Kidney epithelial cell (primary cell): ENCODE results near the gene PSMB8. TPM values are rescaled to one million over a fixed set of nuclear protein-coding genes. Genes with fewer than 3 reads are reported as not detected.

ENCODE experiments used
- DNase-seq: peaks from one replicate; pipeline ENCODE4 v3.0.0-alpha.2; 2010; ENCODE audit warnings: low read depth
- H3K27me3 ChIP-seq: 2 replicates; pipeline ENCODE4 v1.6.0; 2011; ENCODE audit warnings: low read length; ENCODE audit not compliant: control insufficient read depth, insufficient read depth
- H3K36me3 ChIP-seq: 2 replicates; pipeline ENCODE4 v1.5.1; 2011; ENCODE audit warnings: low read length; ENCODE audit not compliant: control insufficient read depth, insufficient read depth
- H3K4me3 ChIP-seq: 2 replicates; pipeline ENCODE4 v1.5.1; 2011; ENCODE audit warnings: low read depth, mild to moderate bottlenecking, control low read depth, low read length
- total RNA-seq: library from RNA; depleted of rRNA; stranded (reverse); fragments of >200 nt; gene quantifications from 2 replicates; pipeline ENCODE4 v1.2.3, GENCODE V29; 2015
- TF ChIP-seq, protein P1 (sequence below): IDR thresholded peaks from 2 replicates; pipeline ENCODE4 v1.5.1; 2011; ENCODE audit warnings: mild to moderate bottlenecking, moderate library complexity, low read length, control low read depth, inconsistent platforms; ENCODE audit not compliant: insufficient read depth, poor library complexity, severe bottlenecking

Gene PSMB8
- total RNA-seq, 1 donor from 2014 or later = 84.1 TPM

DNA sequence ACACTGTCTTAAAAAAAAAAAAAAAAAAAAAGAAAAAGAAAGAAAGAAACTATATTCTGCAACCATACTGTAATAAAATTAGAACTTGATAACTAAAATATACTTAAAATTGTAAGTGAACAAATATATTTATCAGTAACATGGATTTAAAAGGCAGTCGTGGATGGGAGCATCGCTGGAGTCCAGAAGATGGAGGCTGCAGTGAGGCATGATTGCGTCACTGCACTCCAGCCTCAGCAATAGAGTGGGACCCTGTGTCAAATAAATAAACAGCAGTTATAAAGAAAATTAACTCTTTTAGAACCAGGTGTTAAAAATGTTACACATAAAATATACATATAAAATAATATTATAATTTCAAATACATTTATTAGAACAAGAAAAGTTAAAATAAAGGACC lies 18.9 kb upstream of the PSMB8 start:
- Histone ChIP-seq H3K27me3 (peaks cover 8% of the 10 kb centered on the region), H3K4me3 (no peak overlapping the region), H3K36me3 (no peaks in the 10 kb centered on the region)
- no peak for DNase-seq
- TF ChIP-seq, protein P1, sequence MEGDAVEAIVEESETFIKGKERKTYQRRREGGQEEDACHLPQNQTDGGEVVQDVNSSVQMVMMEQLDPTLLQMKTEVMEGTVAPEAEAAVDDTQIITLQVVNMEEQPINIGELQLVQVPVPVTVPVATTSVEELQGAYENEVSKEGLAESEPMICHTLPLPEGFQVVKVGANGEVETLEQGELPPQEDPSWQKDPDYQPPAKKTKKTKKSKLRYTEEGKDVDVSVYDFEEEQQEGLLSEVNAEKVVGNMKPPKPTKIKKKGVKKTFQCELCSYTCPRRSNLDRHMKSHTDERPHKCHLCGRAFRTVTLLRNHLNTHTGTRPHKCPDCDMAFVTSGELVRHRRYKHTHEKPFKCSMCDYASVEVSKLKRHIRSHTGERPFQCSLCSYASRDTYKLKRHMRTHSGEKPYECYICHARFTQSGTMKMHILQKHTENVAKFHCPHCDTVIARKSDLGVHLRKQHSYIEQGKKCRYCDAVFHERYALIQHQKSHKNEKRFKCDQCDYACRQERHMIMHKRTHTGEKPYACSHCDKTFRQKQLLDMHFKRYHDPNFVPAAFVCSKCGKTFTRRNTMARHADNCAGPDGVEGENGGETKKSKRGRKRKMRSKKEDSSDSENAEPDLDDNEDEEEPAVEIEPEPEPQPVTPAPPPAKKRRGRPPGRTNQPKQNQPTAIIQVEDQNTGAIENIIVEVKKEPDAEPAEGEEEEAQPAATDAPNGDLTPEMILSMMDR = no peak

DNA sequence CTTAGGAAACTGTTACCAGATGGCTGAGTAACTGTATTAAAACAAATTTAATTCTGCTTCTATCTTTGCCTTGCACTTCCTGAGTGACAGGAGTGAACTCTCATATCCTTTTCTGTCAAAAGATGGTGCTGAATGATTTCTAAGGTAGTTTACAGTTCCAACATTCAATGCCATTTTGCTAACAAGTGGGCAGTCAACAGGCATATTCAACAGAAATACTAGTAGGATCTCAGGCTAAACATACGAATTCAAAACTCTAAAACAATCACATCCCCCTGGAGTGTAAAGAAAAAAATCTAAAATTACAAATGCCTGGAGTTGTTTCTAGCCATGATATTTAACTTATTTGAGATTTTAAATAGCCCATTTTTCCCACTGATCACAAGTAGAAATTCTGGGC lies 16.8 kb upstream of the PSMB8 start:
- Histone ChIP-seq H3K4me3 (no peak overlapping the region), H3K36me3 (no peaks in the 10 kb centered on the region), H3K27me3 (peaks cover under 1% of the 10 kb centered on the region)
- TF ChIP-seq, protein P1 = no peak
- DNase-seq = no peak

DNA sequence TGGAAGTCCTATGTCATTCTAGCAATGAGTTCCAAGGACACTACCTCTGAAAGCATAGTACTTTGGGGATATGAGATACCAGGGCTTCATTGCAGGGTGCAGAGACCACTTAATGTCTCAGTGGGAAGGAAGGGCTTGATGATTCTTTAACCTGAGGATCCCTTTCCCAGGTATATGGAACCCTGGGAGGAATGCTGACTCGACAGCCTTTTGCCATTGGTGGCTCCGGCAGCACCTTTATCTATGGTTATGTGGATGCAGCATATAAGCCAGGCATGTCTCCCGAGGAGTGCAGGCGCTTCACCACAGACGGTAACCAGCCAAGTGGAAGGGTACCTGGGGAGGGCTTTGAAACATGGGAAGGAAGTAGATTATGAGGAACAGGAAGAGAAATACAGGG lies 14.3 kb upstream of the PSMB8 start:
- H3K27me3 ChIP-seq = no peaks in the 10 kb centered on the region
- no peaks in the 10 kb centered on the region for H3K36me3 ChIP-seq
- H3K4me3 ChIP-seq = no peak overlapping the region
- no peak for DNase-seq
- TF ChIP-seq, protein P1 = no peak

DNA sequence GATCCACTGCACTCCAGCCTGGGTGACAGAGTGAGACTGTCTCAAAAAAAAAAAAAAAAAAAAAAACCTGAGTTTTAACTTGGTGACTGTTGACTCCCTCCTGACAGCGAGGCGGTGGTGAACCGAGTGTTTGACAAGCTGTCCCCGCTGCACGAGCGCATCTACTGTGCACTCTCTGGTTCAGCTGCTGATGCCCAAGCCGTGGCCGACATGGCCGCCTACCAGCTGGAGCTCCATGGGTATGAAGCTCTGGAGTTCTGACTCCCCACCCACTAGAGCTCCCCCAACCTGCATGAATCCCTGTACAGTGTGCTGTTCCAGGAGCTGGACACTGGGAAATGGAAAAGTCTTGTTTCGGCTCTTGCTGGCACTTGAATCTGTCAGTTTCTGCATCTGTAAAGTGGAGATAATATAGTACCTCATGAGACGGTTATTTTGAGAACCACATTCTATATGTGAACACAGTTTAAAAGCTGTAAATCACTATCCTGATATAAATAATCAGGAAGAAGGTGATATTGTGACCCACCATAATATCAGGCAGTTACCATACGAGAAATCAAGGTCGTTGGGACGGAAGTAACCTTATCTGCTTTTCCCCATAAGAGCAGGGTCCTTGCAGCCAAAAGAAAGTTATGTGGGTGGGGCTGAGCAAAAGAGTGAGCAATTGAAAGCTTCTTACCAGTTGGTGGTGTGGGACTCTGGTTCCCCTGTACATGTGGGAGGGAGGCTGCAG lies 13.5 kb upstream of the PSMB8 start:
- Histone ChIP-seq H3K4me3 (no peak overlapping the region), H3K27me3 (no peaks in the 10 kb centered on the region), H3K36me3 (no peaks in the 10 kb centered on the region)
- no peak for DNase-seq
- TF ChIP-seq, protein P1 = no peak

DNA sequence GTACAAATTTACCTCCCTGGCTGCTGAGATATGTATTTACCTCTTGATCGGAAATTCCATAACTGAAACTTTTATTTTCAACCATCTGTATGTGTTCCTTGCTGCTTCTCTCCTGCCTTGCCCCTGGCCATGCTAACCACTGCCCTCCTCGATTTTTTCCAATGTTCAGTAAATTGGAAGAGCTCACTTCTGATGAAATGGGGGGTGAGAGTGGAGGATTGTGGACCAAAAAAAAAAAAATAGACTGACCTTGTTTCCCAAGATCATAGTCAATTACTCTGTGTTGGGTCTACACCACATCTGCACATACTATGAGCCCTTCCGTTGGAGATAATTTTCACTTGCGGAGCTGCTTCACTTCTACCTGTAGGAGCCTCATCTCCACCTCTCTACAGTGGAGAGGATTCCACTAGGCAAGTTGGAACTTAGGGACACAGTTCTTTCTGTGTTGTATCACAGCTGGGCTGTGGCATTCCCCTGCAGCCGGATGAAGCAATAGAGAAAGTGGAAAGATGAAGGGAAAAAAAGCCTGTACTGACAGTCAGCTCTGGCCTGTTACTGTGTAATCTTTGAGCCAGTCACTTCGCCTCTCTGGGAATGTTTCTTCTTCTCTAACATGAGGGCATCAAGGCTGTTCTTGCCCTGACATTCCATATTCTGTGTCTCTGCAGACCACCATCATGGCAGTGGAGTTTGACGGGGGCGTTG lies 11.8 kb upstream of the PSMB8 start:
- no peaks in the 10 kb centered on the region for H3K27me3 ChIP-seq

More for the DNA sequence above, 11.8 kb upstream of the PSMB8 start:
- TF ChIP-seq, protein P1 = no peak
- Histone ChIP-seq H3K4me3 (no peak overlapping the region), H3K36me3 (peaks cover 2% of the 10 kb centered on the region)
- DNase-seq = no peak
